Stimulated activated memory B cell treated with anti-CD40 and anti-IgM and Interleukin-4, amounts not matched to agents 10 μg/mL and 1 μg/mL and 100 μg/mL, for 72 hours (primary cell): ENCODE data around the gene ZNF366.

Experiments
- ATAC-seq: fragments of 150-1000 bp; cut with Tn5 transposase; 2 replicates; pipeline ENCODE4 v1.10.0; 2021
- H3K27ac Mint-ChIP-seq: one replicate; pipeline ENCODE4 v1.8.0; 2022; ENCODE audit warnings: mild to moderate bottlenecking, mixed read lengths
- H3K27me3 Mint-ChIP-seq: one replicate; pipeline ENCODE4 v1.8.0; 2022; ENCODE audit warnings: mixed read lengths
- H3K36me3 Mint-ChIP-seq: one replicate; pipeline ENCODE4 v1.8.0; 2022; ENCODE audit warnings: mixed read lengths
- H3K4me1 Mint-ChIP-seq: one replicate; pipeline ENCODE4 v1.8.0; 2022; ENCODE audit warnings: mixed read lengths
- H3K4me3 Mint-ChIP-seq: one replicate; pipeline ENCODE4 v1.8.0; 2022; ENCODE audit warnings: mild to moderate bottlenecking, moderate library complexity, mixed read lengths
- H3K9me3 Mint-ChIP-seq: one replicate; pipeline ENCODE4 v1.8.0; 2022; ENCODE audit warnings: mixed read lengths

Gene ZNF366

DNA sequence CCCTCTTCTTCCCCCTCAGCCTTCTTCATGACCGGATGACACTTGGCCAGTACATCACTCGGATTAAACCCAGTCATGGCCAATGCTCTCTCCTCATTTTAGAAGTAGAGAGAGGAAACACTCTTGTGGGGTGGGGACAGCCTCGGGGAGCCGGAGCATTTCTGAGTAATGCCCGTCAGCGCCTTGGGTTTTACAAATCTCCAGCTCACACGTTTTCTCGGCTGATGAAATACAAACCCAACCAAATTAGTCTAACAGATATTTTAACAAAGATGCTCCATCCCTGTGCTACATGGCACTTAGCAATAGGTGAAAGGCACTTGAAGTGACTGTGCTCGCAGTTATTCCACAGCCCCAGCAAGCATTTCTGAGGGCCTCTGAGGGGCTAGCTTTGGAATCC is 51.7 kb downstream of the ZNF366 start:
- no peak for ATAC-seq
- Mint-ChIP-seq H3K27ac (no peak overlapping the region), H3K27me3 (no peaks in the 10 kb centered on the region), H3K36me3 (no peaks in the 10 kb centered on the region), H3K4me1 (peaks cover 52% of the 10 kb centered on the region), H3K4me3 (no peak overlapping the region), H3K9me3 (no peaks in the 10 kb centered on the region)

DNA sequence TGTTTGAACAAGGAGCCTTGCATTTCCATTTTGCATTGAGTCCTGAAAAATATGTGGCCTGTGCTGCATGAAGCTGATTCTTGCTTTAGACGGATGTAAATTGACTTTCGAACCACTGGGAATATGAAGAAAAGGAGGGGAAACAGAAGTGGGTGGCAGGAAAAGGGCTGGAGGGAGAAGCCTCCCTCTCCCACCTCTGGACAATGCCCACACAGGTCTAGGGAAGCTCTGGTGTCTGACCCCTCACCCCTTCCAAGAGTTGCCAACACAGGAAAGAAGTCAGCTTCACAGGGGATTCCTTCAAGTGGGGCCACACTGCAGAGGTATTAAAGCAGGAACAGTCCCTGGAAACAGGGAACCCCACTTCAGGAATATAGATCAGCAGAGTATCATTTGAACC is 52.2 kb downstream of the ZNF366 start:
- H3K27me3 Mint-ChIP-seq: no peaks in the 10 kb centered on the region
- no peak for ATAC-seq
- H3K27ac Mint-ChIP-seq: no peak overlapping the region
- no peaks in the 10 kb centered on the region for H3K9me3 Mint-ChIP-seq
- no peak overlapping the region for H3K4me3 Mint-ChIP-seq
- H3K36me3 Mint-ChIP-seq: no peaks in the 10 kb centered on the region
- peaks cover 52% of the 10 kb centered on the region for H3K4me1 Mint-ChIP-seq

DNA sequence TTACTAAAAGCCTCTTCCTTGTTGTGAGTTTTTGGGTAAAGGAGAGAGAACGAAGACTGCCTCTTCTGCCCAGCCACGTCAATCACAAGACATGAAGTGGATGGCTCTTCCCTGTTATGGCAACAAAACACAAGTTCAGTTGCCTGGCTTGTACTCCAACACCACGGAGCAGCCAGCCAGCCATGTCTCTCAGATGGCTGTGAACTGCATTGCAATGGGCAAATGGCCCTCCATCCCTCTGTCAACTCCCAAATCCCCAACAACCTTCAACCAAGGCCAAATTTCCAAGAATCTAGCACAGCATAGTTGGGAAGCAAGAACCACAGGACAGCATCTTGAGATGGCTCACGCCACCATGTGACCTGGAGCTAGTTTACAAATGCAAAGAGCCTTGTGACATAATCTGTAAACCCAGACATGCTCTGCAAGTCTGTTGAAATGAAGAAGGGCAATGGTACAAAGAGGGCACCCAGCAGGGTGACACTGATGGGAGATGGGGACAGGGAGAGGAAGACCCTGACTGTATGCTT is 53.9 kb downstream of the ZNF366 start:
- no peak for ATAC-seq

DNA sequence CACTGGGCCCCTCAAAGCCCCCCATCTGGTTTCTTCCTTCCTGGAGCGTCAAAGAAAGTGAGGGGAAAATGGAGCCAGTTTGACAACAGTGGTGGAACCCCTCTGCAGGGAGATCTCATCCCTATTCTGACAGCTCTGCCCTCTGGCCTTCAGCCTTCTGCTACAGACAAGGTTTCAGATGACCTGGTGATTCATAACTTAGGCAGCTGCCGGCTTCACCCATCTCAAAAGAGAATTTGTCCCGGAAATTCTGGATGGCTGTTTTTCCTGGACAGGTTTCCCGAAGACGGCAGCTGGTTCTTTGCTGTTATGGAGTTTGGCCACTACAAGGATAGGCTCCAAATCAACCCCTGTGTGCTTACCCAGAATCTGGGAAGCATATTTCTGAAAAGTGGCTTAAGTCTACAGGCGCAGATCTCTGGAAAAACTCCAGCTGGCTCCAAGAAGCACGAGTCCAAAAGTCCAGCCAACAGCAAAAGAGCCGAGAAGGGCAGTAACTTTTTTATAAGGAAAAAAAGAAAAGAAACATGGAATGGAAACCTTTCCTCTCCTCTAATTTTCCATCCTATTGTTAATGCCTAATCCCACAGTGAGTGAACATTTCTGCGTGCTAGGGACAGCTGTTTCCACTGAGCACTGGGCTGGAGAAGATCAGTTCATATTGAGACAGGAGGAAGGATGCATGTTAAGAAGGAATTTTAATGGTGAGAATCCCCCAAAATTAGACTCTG is 54.5 kb downstream of the ZNF366 start:
- no peaks in the 10 kb centered on the region for H3K27me3 Mint-ChIP-seq
- H3K4me1 Mint-ChIP-seq: peaks cover 42% of the 10 kb centered on the region
- no peaks in the 10 kb centered on the region for H3K9me3 Mint-ChIP-seq
- H3K36me3 Mint-ChIP-seq: no peaks in the 10 kb centered on the region
- no peak for ATAC-seq
- no peak overlapping the region for H3K4me3 Mint-ChIP-seq
- peak overlapping the region; percentile 93 for H3K27ac Mint-ChIP-seq

More for the DNA sequence above, 53.9 kb downstream of the ZNF366 start:
- H3K9me3 Mint-ChIP-seq: no peaks in the 10 kb centered on the region
- H3K27ac Mint-ChIP-seq: no peak overlapping the region
- no peaks in the 10 kb centered on the region for H3K27me3 Mint-ChIP-seq
- H3K4me1 Mint-ChIP-seq: peaks cover 43% of the 10 kb centered on the region
- no peak overlapping the region for H3K4me3 Mint-ChIP-seq
- no peaks in the 10 kb centered on the region for H3K36me3 Mint-ChIP-seq

DNA sequence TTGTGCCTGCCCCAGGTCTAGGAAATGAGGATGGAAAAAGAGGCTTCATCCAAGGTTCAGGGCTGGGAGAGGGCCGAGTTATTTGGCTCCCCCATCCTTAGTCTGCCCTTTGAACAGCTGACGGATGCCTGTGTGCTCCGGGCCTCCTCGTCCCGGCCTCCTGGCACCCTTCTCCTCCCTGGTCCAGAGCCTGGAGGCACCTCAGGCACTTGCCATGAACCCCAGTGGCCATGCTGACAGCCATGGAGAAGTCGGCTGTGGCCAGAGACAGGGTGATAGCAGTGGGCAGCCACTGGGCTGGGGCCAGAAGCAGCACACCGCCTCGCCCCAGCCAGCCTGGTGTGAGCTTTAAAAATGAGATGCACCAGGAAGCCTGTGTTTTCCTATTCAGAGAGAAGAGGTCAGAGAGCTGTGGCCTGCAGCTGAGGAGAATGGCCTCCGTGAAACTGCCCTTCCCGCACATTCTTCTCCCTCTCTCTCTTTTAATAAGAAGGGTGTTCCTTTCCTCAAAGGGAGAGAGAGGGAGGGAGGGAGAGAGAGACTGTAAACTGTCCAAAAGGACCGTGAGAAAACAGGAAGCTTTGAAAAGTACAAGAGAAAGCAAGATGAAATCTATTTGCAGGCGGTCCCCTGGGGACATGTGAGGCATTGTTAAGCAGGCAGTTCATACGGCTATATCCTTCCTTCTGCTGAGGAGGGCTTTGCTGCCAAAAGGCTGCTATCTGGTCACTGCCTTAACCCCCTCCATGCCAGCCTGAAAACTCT is 55.3 kb downstream of the ZNF366 start:
- Mint-ChIP-seq H3K9me3 (no peaks in the 10 kb centered on the region), H3K27me3 (no peaks in the 10 kb centered on the region), H3K27ac (peak overlapping the region; percentile 93), H3K36me3 (no peaks in the 10 kb centered on the region), H3K4me1 (peaks cover 42% of the 10 kb centered on the region), H3K4me3 (peak overlapping the region; percentile 66)
- ATAC-seq: peak; percentile 84

DNA sequence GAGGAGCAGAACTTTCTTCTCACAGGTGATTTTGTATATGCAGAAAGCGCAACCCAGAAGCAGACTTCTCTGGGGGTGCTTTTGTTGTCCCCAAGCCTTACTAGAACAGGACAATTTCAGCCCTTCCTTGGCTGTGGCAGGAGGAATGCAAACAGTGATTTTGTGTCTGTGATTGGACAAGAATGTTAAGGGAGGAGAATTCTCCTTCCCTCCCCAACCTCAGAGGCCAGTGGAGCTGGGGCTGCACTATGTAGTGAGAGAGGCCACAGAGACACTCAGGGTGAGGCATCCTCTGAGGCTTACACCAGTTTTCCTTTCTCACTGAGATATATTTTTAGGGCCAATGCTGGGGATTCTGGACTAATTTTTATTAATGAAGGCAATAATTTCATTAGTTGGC is 58.8 kb downstream of the ZNF366 start:
- Mint-ChIP-seq H3K36me3 (no peaks in the 10 kb centered on the region), H3K27ac (no peak overlapping the region), H3K4me1 (peaks cover 28% of the 10 kb centered on the region), H3K27me3 (no peaks in the 10 kb centered on the region), H3K4me3 (no peak overlapping the region), H3K9me3 (no peaks in the 10 kb centered on the region)
- ATAC-seq: no peak

DNA sequence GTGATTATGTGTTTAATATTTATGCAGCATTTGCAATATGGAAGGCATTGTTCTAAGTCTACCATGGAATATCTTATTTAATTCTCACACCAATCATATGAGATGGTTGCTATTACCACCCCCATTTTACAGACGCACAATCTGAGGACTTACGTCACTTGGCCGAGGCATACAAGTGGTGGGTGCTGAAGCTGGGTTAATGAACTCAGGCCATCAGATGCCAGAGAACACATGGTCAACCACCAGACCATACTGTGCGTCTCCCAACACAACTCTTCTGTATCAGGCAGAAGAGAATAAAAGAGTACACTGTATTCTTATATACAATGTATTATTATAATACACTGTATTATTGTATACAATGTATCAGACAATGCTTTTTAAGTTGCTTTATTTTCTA is 59.5 kb downstream of the ZNF366 start:
- Mint-ChIP-seq H3K36me3 (no peaks in the 10 kb centered on the region), H3K9me3 (no peaks in the 10 kb centered on the region), H3K27ac (no peak overlapping the region), H3K4me1 (peaks cover 22% of the 10 kb centered on the region), H3K4me3 (no peak overlapping the region), H3K27me3 (no peaks in the 10 kb centered on the region)
- no peak for ATAC-seq

DNA sequence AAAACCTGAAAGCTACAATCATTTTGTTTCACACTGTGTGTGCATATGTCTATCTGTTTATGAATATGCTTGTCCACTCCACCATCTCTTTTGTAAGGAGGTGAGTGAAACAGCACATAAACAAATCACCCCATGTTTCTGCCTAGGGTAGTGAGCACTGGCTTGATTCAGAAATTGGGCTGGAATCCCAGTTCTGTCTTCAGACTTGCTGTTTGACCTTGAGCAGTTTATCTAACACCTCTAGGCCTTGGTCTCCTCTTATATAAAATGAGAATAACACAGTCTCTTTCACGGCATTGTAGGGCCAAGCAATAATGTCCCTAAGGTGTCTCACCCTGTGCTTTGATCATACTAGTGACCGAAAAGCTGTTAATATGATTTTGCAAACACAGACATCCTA is 61.2 kb downstream of the ZNF366 start:
- ATAC-seq: no peak
- Mint-ChIP-seq H3K9me3 (no peaks in the 10 kb centered on the region), H3K27me3 (no peaks in the 10 kb centered on the region), H3K36me3 (no peaks in the 10 kb centered on the region), H3K4me3 (no peak overlapping the region), H3K27ac (no peak overlapping the region), H3K4me1 (peaks cover 11% of the 10 kb centered on the region)

DNA sequence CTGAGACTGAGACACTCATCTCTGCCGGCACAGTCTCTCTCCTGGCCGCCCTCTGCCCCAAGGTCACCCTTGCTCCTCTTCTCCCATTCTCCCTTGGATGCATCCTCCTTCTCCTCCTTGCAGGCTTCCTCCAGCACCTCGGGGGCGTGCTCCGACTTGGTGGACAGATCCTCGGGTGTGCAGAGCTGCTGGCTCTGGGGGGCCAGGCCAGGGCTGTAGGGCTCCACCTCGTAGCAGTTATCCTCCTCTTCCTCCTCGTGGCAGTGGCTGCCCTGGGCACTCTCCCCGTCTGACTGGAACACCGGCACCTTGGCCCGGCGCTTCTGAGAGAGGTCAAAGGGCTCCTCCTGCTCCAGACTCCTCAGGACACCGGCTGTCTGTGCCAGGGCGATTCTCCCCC is 63.3 kb downstream of the ZNF366 start:
- ATAC-seq: no peak
- H3K27ac Mint-ChIP-seq: no peak overlapping the region
- peaks cover 22% of the 10 kb centered on the region for H3K4me1 Mint-ChIP-seq

DNA sequence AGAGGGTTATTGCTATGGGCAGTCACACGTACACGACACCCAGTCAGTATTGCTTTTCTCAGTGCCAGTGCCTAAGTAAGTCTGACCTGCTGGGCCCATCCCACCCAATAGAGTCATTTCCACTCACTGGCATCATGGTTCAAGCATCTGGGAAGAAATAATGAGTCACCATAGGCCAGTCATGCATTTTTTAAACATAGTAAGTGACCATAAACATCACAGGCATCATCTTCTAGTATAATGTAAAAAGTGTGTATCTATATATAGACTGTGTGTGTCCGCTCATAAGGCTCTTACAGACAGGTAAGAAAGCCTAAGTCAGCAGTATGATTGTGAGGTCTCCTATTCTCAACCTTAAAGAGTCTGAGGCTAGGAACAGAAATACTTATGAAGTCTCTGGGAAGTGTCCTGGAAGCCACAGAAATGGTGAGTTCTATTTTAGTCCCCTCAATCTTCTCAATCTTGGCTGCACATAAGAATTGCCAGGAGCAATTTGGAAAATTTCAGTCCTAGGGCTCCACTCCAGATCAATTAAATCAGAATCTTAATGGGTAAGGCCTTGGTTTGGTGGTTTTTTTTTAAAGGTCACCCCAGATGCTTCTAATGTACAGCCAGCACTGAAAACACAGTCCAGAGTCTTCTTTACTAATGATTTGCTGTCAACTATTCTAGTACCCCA is 65.2 kb downstream of the ZNF366 start:
- Mint-ChIP-seq H3K9me3 (no peaks in the 10 kb centered on the region), H3K4me3 (no peak overlapping the region), H3K27ac (no peak overlapping the region), H3K4me1 (peaks cover 17% of the 10 kb centered on the region), H3K36me3 (no peaks in the 10 kb centered on the region), H3K27me3 (no peaks in the 10 kb centered on the region)
- ATAC-seq: peak; percentile 32

More for the DNA sequence above, 63.3 kb downstream of the ZNF366 start:
- H3K36me3 Mint-ChIP-seq: no peaks in the 10 kb centered on the region
- no peaks in the 10 kb centered on the region for H3K9me3 Mint-ChIP-seq
- no peaks in the 10 kb centered on the region for H3K27me3 Mint-ChIP-seq
- no peak overlapping the region for H3K4me3 Mint-ChIP-seq

DNA sequence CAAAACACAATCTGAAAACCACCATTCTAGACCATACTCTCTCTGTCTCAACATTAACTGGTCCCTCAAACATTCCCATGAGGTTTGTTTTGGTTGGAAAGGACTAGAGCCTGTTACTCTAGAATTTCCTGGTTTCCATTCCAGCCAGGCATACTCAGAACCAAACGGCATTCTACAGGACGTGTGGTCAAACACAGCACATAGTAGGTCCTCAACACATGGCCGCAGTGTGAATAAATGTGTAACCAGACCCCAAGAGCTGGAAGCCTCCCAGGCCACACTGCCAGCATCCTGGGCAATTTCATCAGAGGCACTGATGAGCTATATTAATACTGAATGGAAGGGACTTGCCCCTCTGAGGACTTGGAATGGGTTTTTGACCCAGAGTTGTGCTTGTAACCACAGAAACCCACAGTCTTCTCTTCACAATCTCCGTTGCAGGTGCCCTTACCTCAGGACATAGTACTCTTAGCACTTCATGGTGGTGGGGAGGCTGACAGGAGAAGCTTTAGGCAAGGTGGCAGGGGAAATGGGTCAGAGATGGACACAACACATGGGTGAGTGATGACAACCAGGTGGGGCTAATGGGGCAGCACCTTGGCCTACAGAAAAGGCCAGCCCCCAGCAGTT is 66.0 kb downstream of the ZNF366 start:
- Mint-ChIP-seq H3K4me1 (peaks cover 17% of the 10 kb centered on the region), H3K4me3 (no peak overlapping the region), H3K27me3 (no peaks in the 10 kb centered on the region), H3K36me3 (no peaks in the 10 kb centered on the region), H3K9me3 (no peaks in the 10 kb centered on the region), H3K27ac (no peak overlapping the region)
- peak; percentile 3 for ATAC-seq

DNA sequence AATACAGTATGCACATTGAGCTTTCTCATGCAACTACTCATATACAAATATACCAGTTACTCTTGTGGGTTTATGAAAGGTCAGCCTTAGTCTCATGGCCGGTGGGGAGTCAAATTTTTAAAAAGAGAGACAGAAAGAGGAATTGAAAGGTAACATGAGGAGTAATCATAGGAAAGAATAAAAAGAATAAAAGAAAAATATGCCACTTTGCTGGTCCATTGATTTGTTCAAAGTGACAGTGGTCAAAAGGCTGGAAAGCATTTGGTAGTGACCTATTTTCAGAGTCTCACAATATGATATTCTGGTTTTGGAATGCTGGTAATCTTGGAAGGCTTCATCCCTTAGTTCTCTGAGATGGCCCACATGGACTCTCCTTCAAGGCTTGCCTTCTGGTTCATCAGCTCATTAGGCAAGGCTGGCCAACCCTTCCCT is 67.0 kb downstream of the ZNF366 start:
- ATAC-seq: peak; percentile 77
- Mint-ChIP-seq H3K4me1 (peaks cover 17% of the 10 kb centered on the region), H3K4me3 (no peak overlapping the region), H3K9me3 (no peaks in the 10 kb centered on the region), H3K27ac (no peak overlapping the region), H3K27me3 (no peaks in the 10 kb centered on the region), H3K36me3 (no peaks in the 10 kb centered on the region)

DNA sequence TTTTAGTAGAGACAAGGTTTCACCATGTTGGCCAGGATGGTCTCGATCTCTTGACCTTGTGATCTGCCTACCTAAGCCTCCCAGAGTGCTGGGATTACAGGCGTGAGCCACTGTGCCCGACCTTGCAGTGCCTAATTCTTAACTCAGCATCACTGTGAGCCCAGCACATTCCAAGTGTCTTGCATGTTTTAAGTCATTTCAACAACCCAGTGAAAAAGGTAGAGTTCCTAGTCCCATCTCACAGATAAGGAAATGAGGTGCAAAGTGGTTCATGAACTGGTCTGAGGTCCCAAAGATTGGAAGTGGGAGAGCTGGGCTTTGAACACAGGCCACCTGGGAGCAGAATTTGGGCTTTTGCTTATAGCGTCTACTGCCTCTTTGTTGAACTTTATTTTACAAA is 68.0 kb downstream of the ZNF366 start:
- no peak for ATAC-seq
- peaks cover 7% of the 10 kb centered on the region for H3K27me3 Mint-ChIP-seq
- no peak overlapping the region for H3K27ac Mint-ChIP-seq
- no peaks in the 10 kb centered on the region for H3K36me3 Mint-ChIP-seq
- no peaks in the 10 kb centered on the region for H3K9me3 Mint-ChIP-seq
- no peak overlapping the region for H3K4me3 Mint-ChIP-seq
- H3K4me1 Mint-ChIP-seq: peaks cover 21% of the 10 kb centered on the region

DNA sequence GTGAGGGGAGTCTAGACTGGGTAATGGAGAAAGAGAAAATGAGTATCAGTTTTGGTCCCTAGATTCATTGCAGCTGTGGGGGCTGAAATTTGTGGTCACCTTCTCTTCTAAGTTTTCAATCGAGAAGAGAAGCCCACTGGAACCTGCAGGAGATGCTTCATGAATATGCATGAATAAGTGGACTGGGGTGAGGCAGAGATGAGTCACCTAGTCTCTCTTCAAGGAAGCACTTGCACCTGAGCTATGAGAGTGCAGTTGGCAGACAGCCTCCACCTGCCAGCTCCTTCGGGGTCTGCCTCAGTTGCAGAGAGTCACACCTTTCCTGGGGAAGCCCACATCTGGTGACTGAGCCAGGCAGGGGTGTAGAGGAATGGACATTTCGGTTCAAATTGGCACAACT is 69.1 kb downstream of the ZNF366 start:
- H3K27ac Mint-ChIP-seq: no peak overlapping the region
- no peak overlapping the region for H3K4me3 Mint-ChIP-seq
- H3K27me3 Mint-ChIP-seq: peaks cover 8% of the 10 kb centered on the region
- peaks cover 23% of the 10 kb centered on the region for H3K4me1 Mint-ChIP-seq
- no peaks in the 10 kb centered on the region for H3K9me3 Mint-ChIP-seq
- no peaks in the 10 kb centered on the region for H3K36me3 Mint-ChIP-seq
- ATAC-seq: peak; percentile 31
